Suprapubic skin (tissue), 3 donors: Measurements from ENCODE around the gene BAG5.

Experiments used
- CTCF ChIP-seq, 2 donors: fragments of 200-600 bp in 1 of 2; fragments of 450-650 bp in 1 of 2; sonication (generic) in 1 of 2; IDR thresholded peaks; one replicate each; pipeline ENCODE4 v1.5.1; 2016 to 2019; ENCODE audit warnings: antibody characterized with exemption in 2 of 2, mild to moderate bottlenecking in 1 of 2, moderate library complexity in 1 of 2
- POLR2AphosphoS5 ChIP-seq, 3 donors: sonication (generic); formaldehyde crosslinking; IDR thresholded peaks; one replicate each; pipeline ENCODE4 v1.6.1; 2017; ENCODE audit warnings: antibody characterized with exemption in 3 of 3

DNA sequence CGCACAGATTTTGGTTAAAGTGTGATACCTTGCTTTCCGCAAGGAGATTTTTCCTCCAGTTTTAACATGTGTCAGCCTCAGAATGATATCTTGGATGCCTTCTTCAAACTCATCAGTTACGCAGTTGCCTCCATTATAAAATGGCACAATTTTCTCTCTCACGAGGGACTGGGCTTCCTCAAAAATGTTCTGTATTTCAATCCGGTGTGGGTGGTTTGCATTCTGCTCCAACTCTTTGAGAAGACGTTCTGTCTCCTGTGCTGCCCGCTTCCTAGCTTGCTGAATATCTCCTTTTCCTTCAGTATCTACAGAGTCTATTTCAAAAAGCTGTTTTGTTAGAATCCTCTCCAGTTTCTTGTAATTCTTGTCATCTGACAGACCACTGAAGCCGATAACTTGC is 1.8 kb downstream of the BAG5 start:
- TF ChIP-seq POLR2AphosphoS5 (IDR thresholded peaks at IDR 0.05) (no peak), CTCF (IDR thresholded peaks at IDR 0.05) (no peak)
